Endothelial cell of umbilical vein (primary cell): Measurements from ENCODE around the gene RNF5. TPM values are rescaled to one million over a fixed set of nuclear protein-coding genes. Genes with fewer than 3 reads are reported as not detected.

ENCODE experiments used
- BruUV-seq: library from RNA; stranded (reverse); fragments of 400-500 nt; replicated peaks from 2 replicates; lab custom pipeline; 2021; lab: Mats Ljungman, UMichigan
- CTCF ChIA-PET: fragments of 300-600, 350-600 bp; sonication (Branson Sonifier 250); formaldehyde crosslinking; loops from one replicate; lab custom pipeline; 2021; ENCODE audit warnings: antibody characterized with exemption, inconsistent platforms; lab: Charles Lee
- POLR2A ChIA-PET: fragments of 300-600, 350-600 bp; sonication (Branson Sonifier 250); formaldehyde crosslinking; loops from one replicate; lab custom pipeline; 2021; ENCODE audit warnings: antibody characterized with exemption, inconsistent platforms; lab: Charles Lee
- DNase-seq: peaks from one replicate; pipeline ENCODE4 v3.0.0-alpha.2; 2011; ENCODE audit warnings: low read depth, low spot score
- FAIRE-seq: peaks from 2 replicates; lab custom pipeline; 2011; peaks lifted over from hg19 to GRCh38; lab: Jason Lieb, UNC
- H2AFZ ChIP-seq: 2 replicates; pipeline ENCODE4 v1.6.0; 2012; ENCODE audit warnings: low read depth, low read length, control low read depth, inconsistent platforms
- H3K27ac ChIP-seq: 2 replicates; pipeline ENCODE4 v1.5.1; 2011; ENCODE audit warnings: low read depth, mild to moderate bottlenecking, control low read depth, low read length, moderate library complexity; ENCODE audit not compliant: insufficient read depth
- H3K27me3 ChIP-seq, 2 experiments: 2 replicates each; pipeline versions ENCODE4 v1.6.0 to v1.6.1; 2011; ENCODE audit warnings: low read length in 2 of 2, mixed read lengths in 1 of 2; ENCODE audit not compliant: control insufficient read depth in 2 of 2, insufficient read depth in 2 of 2
- H3K36me3 ChIP-seq, 2 experiments: 2 replicates in 1 of 2; 3 replicates in 1 of 2; pipeline ENCODE4 v1.5.1; 2011; ENCODE audit warnings: low read length in 2 of 2, mild to moderate bottlenecking in 1 of 2, moderate library complexity in 1 of 2; ENCODE audit not compliant: control insufficient read depth in 2 of 2, insufficient read depth in 2 of 2; ENCODE audit errors: extremely low read depth in 1 of 2
- H3K4me1 ChIP-seq: 3 replicates; pipeline ENCODE4 v1.5.1; 2011; ENCODE audit warnings: mild to moderate bottlenecking, low read length; ENCODE audit not compliant: control insufficient read depth, insufficient read depth; ENCODE audit errors: extremely low read depth
- H3K4me2 ChIP-seq: 2 replicates; pipeline ENCODE4 v1.6.1; 2011; ENCODE audit warnings: low read length, control low read depth, mixed read lengths; ENCODE audit not compliant: insufficient read depth
- H3K4me3 ChIP-seq, 3 experiments: fragments of 200-600 bp in 1 of 3; sonication (generic), shearing (Covaris generic) in 1 of 3; replicated peaks in 1 of 3; 2 replicates each; pipeline ENCODE4 v1.5.1; 2011 to 2016; ENCODE audit warnings: control low read depth in 3 of 3, low read length in 3 of 3, mild to moderate bottlenecking in 2 of 3, inconsistent platforms in 1 of 3, low read depth in 1 of 3, moderate library complexity in 1 of 3; ENCODE audit not compliant: insufficient read depth in 1 of 3
- H3K79me2 ChIP-seq: 2 replicates; pipeline ENCODE4 v1.6.0; 2012; ENCODE audit warnings: low read length, inconsistent platforms; ENCODE audit not compliant: control insufficient read depth, insufficient read depth
- H3K9ac ChIP-seq: replicated peaks from 2 replicates; pipeline ENCODE3; 2011; ENCODE audit warnings: low read length, control low read depth; ENCODE audit not compliant: insufficient read depth; ENCODE audit errors: extremely low read depth
- H3K9me1 ChIP-seq: replicated peaks from 3 replicates; pipeline ENCODE4 v1.6.0; 2011; ENCODE audit warnings: mild to moderate bottlenecking, low read length; ENCODE audit not compliant: control insufficient read depth, insufficient read depth; ENCODE audit errors: extremely low read depth
- H3K9me3 ChIP-seq: replicated peaks from 2 replicates; pipeline ENCODE4 v1.5.1; 2012; ENCODE audit warnings: low read length, inconsistent platforms; ENCODE audit not compliant: control insufficient read depth, insufficient read depth
- H4K20me1 ChIP-seq: replicated peaks from 2 replicates; pipeline ENCODE3; 2011; ENCODE audit warnings: mild to moderate bottlenecking, low read length; ENCODE audit not compliant: control insufficient read depth, insufficient read depth; ENCODE audit errors: extremely low read depth
- CTCF ChIP-seq, 2 donors: IDR thresholded peaks; 1 replicate in 1 of 2; 2 replicates in 1 of 2; pipeline ENCODE4 v1.5.1; 2011; ENCODE audit warnings: low read length in 2 of 2, mild to moderate bottlenecking in 2 of 2, moderate library complexity in 2 of 2, control low read depth in 1 of 2, inconsistent platforms in 1 of 2, low read depth in 1 of 2; ENCODE audit not compliant: insufficient read depth in 1 of 2; ENCODE audit errors: extremely low read depth in 1 of 2
- EZH2 ChIP-seq: IDR thresholded peaks from 2 replicates; pipeline ENCODE4 v1.6.1; 2012; ENCODE audit warnings: borderline replicate concordance, low read depth, mild to moderate bottlenecking, moderate library complexity, low read length, inconsistent platforms; ENCODE audit not compliant: severe bottlenecking
- FOS ChIP-seq: IDR thresholded peaks from 2 replicates; pipeline ENCODE4 v1.6.1; 2011; ENCODE audit warnings: mild to moderate bottlenecking, low read length, moderate library complexity, borderline replicate concordance; ENCODE audit not compliant: insufficient read depth
- GATA2 ChIP-seq: IDR thresholded peaks from 2 replicates; pipeline ENCODE4 v1.7.0; 2011; ENCODE audit warnings: low read depth, mild to moderate bottlenecking, moderate library complexity, mixed read lengths, low read length; ENCODE audit not compliant: insufficient read length, insufficient read depth
- JUN ChIP-seq: IDR thresholded peaks from 2 replicates; pipeline ENCODE4 v1.6.1; 2011; ENCODE audit warnings: borderline replicate concordance, low read depth; ENCODE audit not compliant: insufficient read length, insufficient read depth
- MAX ChIP-seq: IDR thresholded peaks from 2 replicates; pipeline ENCODE4 v1.6.1; 2011; ENCODE audit not compliant: insufficient read depth, insufficient read length
- MYC ChIP-seq: IDR thresholded peaks from one replicate; pipeline ENCODE4 v1.6.1; 2011; ENCODE audit warnings: mild to moderate bottlenecking, low read depth, low read length
- POLR2A ChIP-seq: IDR thresholded peaks from 2 replicates; pipeline ENCODE4 v1.6.1; 2012; ENCODE audit warnings: low read depth, mild to moderate bottlenecking, control low read depth, low read length
- POLR2AphosphoS5 ChIP-seq: IDR thresholded peaks from 2 replicates; pipeline ENCODE4 v1.6.1; 2012; ENCODE audit warnings: low read depth, mild to moderate bottlenecking, control low read depth, low read length, moderate library complexity; ENCODE audit not compliant: insufficient read depth
- dilution Hi-C: fragments of 300-500 bp; cut with MboI; formaldehyde crosslinking; loops from one replicate; pipeline ENCODE4 v1.15.0; 2019; ENCODE audit warnings: low sequenced_read_pairs; ENCODE audit not compliant: extremely low pct_ligation_motif_present
- intact Hi-C: fragments of 100-400 bp; cut with micrococcal nuclease; formaldehyde crosslinking; loops from one replicate; pipeline ENCODE4 v1.10.0; 2022
- polyA plus RNA-seq, 4 experiments: library from polyadenylated mRNA; depleted of rRNA in 3 of 4; stranded (reverse) in 3 of 4; unstranded in 1 of 4; fragments of >200 nt; gene quantifications; 2 replicates each; pipeline versions ENCODE4 v1.2.1 to v1.2.3, GENCODE V29; 2011 to 2012; ENCODE audit warnings: missing spikeins in 1 of 4
- total RNA-seq: library from RNA; stranded (reverse); gene quantifications from 2 replicates; pipeline ENCODE4 v1.2.3, GENCODE V29; 2021

The RNF5 gene
- total and polyA plus RNA-seq, 2 donors (not counting 3 experiments of a cell fraction or from before 2014, with no cell fraction given) = 49.2 to 100 TPM

- no TSS peak for BruUV-seq
These were observed 30.6 kb upstream of the RNF5 start for GRCh38 chr6:32147401-32148132.

More at GRCh38 chr6:32147401-32148132, 30.6 kb upstream of the RNF5 start:
- intact Hi-C loops = loop anchor here (1.0 kb wide), 1 partner anchor 48 kb away; no protein-coding TSS in a partner anchor
- Histone ChIP-seq H3K79me2 (no peaks in the 10 kb centered on the region), H3K27me3 (peaks cover 24 to 27% of the 10 kb centered on the region in 2 experiments), H3K9me1 (no peaks in the 10 kb centered on the region), H3K4me1 (peaks cover 9% of the 10 kb centered on the region), H3K9ac (no peak overlapping the region), H3K27ac (no peak overlapping the region), H3K4me2 (no peak overlapping the region), H3K4me3 (no peak overlapping the region), H3K9me3 (no peaks in the 10 kb centered on the region), H3K36me3 (no peaks in the 10 kb centered on the region), H2AFZ (no peak overlapping the region), H4K20me1 (no peaks in the 10 kb centered on the region)
- DNase-seq = no peak
- CTCF ChIA-PET = interaction anchor here (1.0 to 2.8 kb wide), 5 partner anchors 17 to 638 kb away, joined by 3 to 12 read pairs (median 6); partner anchors contain the start of gene FKBPL
- POLR2A ChIA-PET = no interaction called here
- TF ChIP-seq CTCF (IDR thresholded peaks at IDR 0.05; ENCODE audit: extremely low read depth in 1 of 2, insufficient read depth in 1 of 2, low read depth in 1 of 2, low read length in 2 of 2) (no peak), MYC (no peak), GATA2 (no peak), POLR2AphosphoS5 (no peak), JUN (no peak), EZH2 (no peak), MAX (no peak), POLR2A (no peak), FOS (no peak)
- dilution Hi-C loops = no loop called here
- no peak for FAIRE-seq
